GM18508 (cell line): Measurements from ENCODE around the gene ALKBH5.
A peak's percentile ranks its signal among the peaks of the same experiment; 100 is the strongest.

Source experiments
- ATAC-seq: cut with Tn5 transposase; IDR thresholded peaks from one replicate; pipeline ENCODE4 v1.9.1; 2021; ENCODE audit warnings: moderate number of reproducible peaks; ENCODE audit not compliant: insufficient read depth, unreplicated experiment

The ALKBH5 gene

GRCh38 chr17:18183334-18184142 is at the start of gene ALKBH5:
ALKBH5 (plus strand) TSS chr17:18183828; CDS start chr17:18184244, 416 bp downstream.
- peak; percentile 73 for ATAC-seq

- no peak for ATAC-seq
Observed at GRCh38 chr17:18136357-18136756, 47.3 kb upstream of the ALKBH5 start.

- no peak for ATAC-seq
Observed at GRCh38 chr17:18138065-18138749, 45.4 kb upstream of the ALKBH5 start.

- ATAC-seq: no peak
Observed at GRCh38 chr17:18139092-18139491, 44.5 kb upstream of the ALKBH5 start.

GRCh38 chr17:18139498-18139897 is 44.1 kb upstream of the ALKBH5 start:
- no peak for ATAC-seq

GRCh38 chr17:18139949-18140348 is 43.7 kb upstream of the ALKBH5 start:
- ATAC-seq: no peak

GRCh38 chr17:18140648-18141047 is 43.0 kb upstream of the ALKBH5 start:
- ATAC-seq: no peak

GRCh38 chr17:18141210-18141803 is 42.3 kb upstream of the ALKBH5 start:
- ATAC-seq: no peak

- no peak for ATAC-seq
Observed at GRCh38 chr17:18142417-18142816, 41.2 kb upstream of the ALKBH5 start.

GRCh38 chr17:18143044-18143936 is 40.3 kb upstream of the ALKBH5 start:
- no peak for ATAC-seq

GRCh38 chr17:18144261-18144660 is 39.4 kb upstream of the ALKBH5 start:
- no peak for ATAC-seq

- no peak for ATAC-seq
Observed at GRCh38 chr17:18144855-18145254, 38.8 kb upstream of the ALKBH5 start.

- ATAC-seq: no peak
Observed at GRCh38 chr17:18145811-18146210, 37.8 kb upstream of the ALKBH5 start.

GRCh38 chr17:18146259-18146658 is 37.4 kb upstream of the ALKBH5 start:
- no peak for ATAC-seq

GRCh38 chr17:18146980-18147379 is 36.6 kb upstream of the ALKBH5 start:
- ATAC-seq: no peak

- ATAC-seq: no peak
Observed at GRCh38 chr17:18148586-18148985, 35.0 kb upstream of the ALKBH5 start.

- ATAC-seq: no peak
Observed at GRCh38 chr17:18151290-18151689, 32.3 kb upstream of the ALKBH5 start.

- ATAC-seq: no peak
Observed at GRCh38 chr17:18155179-18155578, 28.4 kb upstream of the ALKBH5 start.

GRCh38 chr17:18156171-18156975 is 27.3 kb upstream of the ALKBH5 start:
- ATAC-seq: no peak

GRCh38 chr17:18156976-18157280 is 26.7 kb upstream of the ALKBH5 start:
- no peak for ATAC-seq
